Measurements from ENCODE around the gene SLC28A1.

DNA sequence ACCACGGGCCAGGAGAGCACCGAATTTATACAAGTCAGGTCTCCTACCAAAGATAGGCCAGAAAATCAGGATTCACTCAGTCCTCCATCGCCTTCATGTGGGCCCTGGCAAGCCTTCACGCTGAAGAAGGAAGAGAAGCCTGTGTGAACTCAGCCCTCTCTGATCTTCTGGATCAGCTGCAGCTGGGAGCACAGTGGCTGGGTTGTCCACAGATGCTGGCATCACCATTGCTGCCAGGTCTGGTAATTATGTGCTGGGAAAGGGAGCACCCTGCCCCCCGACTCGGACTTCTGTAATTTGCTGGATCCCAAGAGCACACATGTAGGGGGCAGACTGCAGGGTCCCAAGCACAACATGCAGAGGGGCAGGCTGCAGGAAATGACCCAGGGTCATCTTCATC is 84.8 kb downstream of the SLC28A1 start:
- TF ChIP-seq EZH2 (IDR thresholded peaks at IDR 0.05; ENCODE audit: low read length, unreplicated experiment) (no peak), EZH2phosphoT487 (IDR thresholded peaks at IDR 0.05; ENCODE audit: borderline replicate concordance, low read length) (no peak)
- TF ChIP-seq, protein P1, sequence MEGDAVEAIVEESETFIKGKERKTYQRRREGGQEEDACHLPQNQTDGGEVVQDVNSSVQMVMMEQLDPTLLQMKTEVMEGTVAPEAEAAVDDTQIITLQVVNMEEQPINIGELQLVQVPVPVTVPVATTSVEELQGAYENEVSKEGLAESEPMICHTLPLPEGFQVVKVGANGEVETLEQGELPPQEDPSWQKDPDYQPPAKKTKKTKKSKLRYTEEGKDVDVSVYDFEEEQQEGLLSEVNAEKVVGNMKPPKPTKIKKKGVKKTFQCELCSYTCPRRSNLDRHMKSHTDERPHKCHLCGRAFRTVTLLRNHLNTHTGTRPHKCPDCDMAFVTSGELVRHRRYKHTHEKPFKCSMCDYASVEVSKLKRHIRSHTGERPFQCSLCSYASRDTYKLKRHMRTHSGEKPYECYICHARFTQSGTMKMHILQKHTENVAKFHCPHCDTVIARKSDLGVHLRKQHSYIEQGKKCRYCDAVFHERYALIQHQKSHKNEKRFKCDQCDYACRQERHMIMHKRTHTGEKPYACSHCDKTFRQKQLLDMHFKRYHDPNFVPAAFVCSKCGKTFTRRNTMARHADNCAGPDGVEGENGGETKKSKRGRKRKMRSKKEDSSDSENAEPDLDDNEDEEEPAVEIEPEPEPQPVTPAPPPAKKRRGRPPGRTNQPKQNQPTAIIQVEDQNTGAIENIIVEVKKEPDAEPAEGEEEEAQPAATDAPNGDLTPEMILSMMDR (conservative IDR thresholded peaks at IDR 0.05; ENCODE audit: low read depth, low read length) = no peak
